HG03439 (cell line): ENCODE data around the gene KIFAP3.
"Not testable (repeated sequence)": the region's sequence is repeated elsewhere in the genome, so short reads cannot be mapped to it uniquely, and the experiment has no call there.

Source experiments
- ATAC-seq: cut with Tn5 transposase; IDR thresholded peaks from one replicate; pipeline ENCODE4 v1.9.1; 2021; ENCODE audit warnings: mild to moderate bottlenecking, moderate library complexity; ENCODE audit not compliant: unreplicated experiment

The KIFAP3 gene

GRCh38 chr1:170074250-170075157, at the start of gene KIFAP3:
Gene KIFAP3 (minus strand): TSS chr1:170074695. CDS start chr1:170074467, 228 bp downstream.
- peak; percentile 100 for ATAC-seq

- no peak for ATAC-seq
Measured at GRCh38 chr1:170122366-170122765, 47.9 kb upstream of the KIFAP3 start.

GRCh38 chr1:170114906-170115305, 40.4 kb upstream of the KIFAP3 start:
- ATAC-seq: no peak

- not testable (repeated sequence) for ATAC-seq
Measured at GRCh38 chr1:170113140-170113539, 38.6 kb upstream of the KIFAP3 start.

GRCh38 chr1:170097449-170097948, 23.0 kb upstream of the KIFAP3 start:
- ATAC-seq: no peak

- ATAC-seq: no peak
Measured at GRCh38 chr1:170096806-170097340, 22.4 kb upstream of the KIFAP3 start.

GRCh38 chr1:170095976-170096748, 21.7 kb upstream of the KIFAP3 start:
- ATAC-seq: no peak

- not testable (repeated sequence) for ATAC-seq
Measured at GRCh38 chr1:170094697-170095616, 20.5 kb upstream of the KIFAP3 start.

GRCh38 chr1:170086399-170087032, 12.0 kb upstream of the KIFAP3 start:
- ATAC-seq: no peak

- no peak for ATAC-seq
Measured at GRCh38 chr1:170085091-170085490, 10.6 kb upstream of the KIFAP3 start.

- no peak for ATAC-seq
Measured at GRCh38 chr1:170078610-170079189, 4.2 kb upstream of the KIFAP3 start.

- ATAC-seq: no peak
Measured at GRCh38 chr1:170077926-170078325, 3.4 kb upstream of the KIFAP3 start.

- not testable (repeated sequence) for ATAC-seq
Measured at GRCh38 chr1:170076952-170077351, 2.5 kb upstream of the KIFAP3 start.

- no peak for ATAC-seq
Measured at GRCh38 chr1:170076199-170076598, 1.7 kb upstream of the KIFAP3 start.

- ATAC-seq: no peak
Measured at GRCh38 chr1:170075186-170075585, 691 bp upstream of the KIFAP3 start.

GRCh38 chr1:170073893-170074249, 624 bp downstream of the KIFAP3 start:
- no peak for ATAC-seq

- ATAC-seq: no peak
Measured at GRCh38 chr1:170071378-170071777, 3.1 kb downstream of the KIFAP3 start.

GRCh38 chr1:170068923-170069322, 5.6 kb downstream of the KIFAP3 start:
- no peak for ATAC-seq

- no peak for ATAC-seq
Measured at GRCh38 chr1:170067253-170067819, 7.2 kb downstream of the KIFAP3 start.
